HCT116 (cell line): ENCODE results near the gene ORC5. TPM values are rescaled to one million over a fixed set of nuclear protein-coding genes. Genes with fewer than 3 reads are reported as not detected.

Experiments
- ATAC-seq: fragments of 200-7000 bp; cut with Tn5 transposase; 2 replicates; pipeline ENCODE4 v1.9.1; 2020; ENCODE audit warnings: mild to moderate bottlenecking, moderate library complexity
- BruUV-seq: library from RNA; stranded (reverse); fragments of 400-500 nt; replicated peaks from 2 replicates; lab custom pipeline; 2021; lab: Mats Ljungman, UMichigan
- CTCF ChIA-PET: fragments of 300-600 bp; sonication (Branson Sonifier 250); formaldehyde crosslinking; loops from one replicate; lab custom pipeline; 2021; ENCODE audit warnings: antibody characterized with exemption; lab: Charles Lee
- POLR2A ChIA-PET: fragments of 300-600, 350-600 bp; sonication (Branson Sonifier 250); formaldehyde crosslinking; loops from one replicate; lab custom pipeline; 2021; ENCODE audit warnings: antibody characterized with exemption; lab: Charles Lee
- RAD21 ChIA-PET, 2 experiments: fragments of 300-600 bp; sonication (Branson Sonifier 250); formaldehyde crosslinking; loops; one replicate each; lab custom pipeline; 2023; ENCODE audit warnings: low total read pairs in 2 of 2; ENCODE audit not compliant: uncharacterized antibody in 2 of 2, unreplicated experiment in 2 of 2, low non-redundant PET in 1 of 2; lab: Charles Lee
- DNase-seq: peaks from one replicate; pipeline ENCODE4 v3.0.0-alpha.2; 2010; ENCODE audit warnings: low read depth, low spot score
- H2AFZ ChIP-seq: fragments of 200-600 bp; shearing (Covaris generic), sonication (generic); 2 replicates; pipeline ENCODE4 v1.6.1; 2017; ENCODE audit warnings: low read depth, mixed run types, mixed read lengths, antibody characterized with exemption, low read length; ENCODE audit not compliant: poor library complexity, severe bottlenecking
- H3K27ac ChIP-seq: 2 replicates; pipeline ENCODE4 v1.5.1; 2012; ENCODE audit warnings: low read depth, low read length
- H3K27me3 ChIP-seq: fragments of 200-600 bp; sonication (generic); 2 replicates; pipeline ENCODE4 v1.6.1; 2016; ENCODE audit warnings: mixed run types, low read length, mixed read lengths; ENCODE audit not compliant: insufficient read depth
- H3K36me3 ChIP-seq, 2 experiments: fragments of 200-500 bp in 1 of 2; fragments of 200-600 bp in 1 of 2; sonication (Bioruptor generic) in 1 of 2; sonication (generic) in 1 of 2; 2 replicates each; pipeline versions ENCODE4 v1.5.1 to v1.6.1; 2014 to 2016; ENCODE audit warnings: low read length in 2 of 2, inconsistent platforms in 1 of 2, mixed read lengths in 1 of 2, mixed run types in 1 of 2; ENCODE audit not compliant: insufficient read depth in 2 of 2, control insufficient read depth in 1 of 2
- H3K4me1 ChIP-seq, 2 experiments: fragments of 200-600 bp in 1 of 2; sonication (generic) in 1 of 2; 2 replicates each; pipeline versions ENCODE4 v1.5.1 to v1.6.1; 2012 to 2017; ENCODE audit warnings: low read length in 2 of 2, inconsistent platforms in 1 of 2, mild to moderate bottlenecking in 1 of 2, mixed read lengths in 1 of 2, mixed run types in 1 of 2, moderate library complexity in 1 of 2; ENCODE audit not compliant: insufficient read depth in 2 of 2, control insufficient read depth in 1 of 2
- H3K4me2 ChIP-seq: fragments of 200-600 bp; sonication (generic); 2 replicates; pipeline ENCODE4 v1.6.1; 2017; ENCODE audit warnings: mixed run types, low read length, mixed read lengths
- H3K4me3 ChIP-seq, 2 experiments: fragments of 200-600 bp in 1 of 2; sonication (generic) in 1 of 2; replicated peaks in 1 of 2; 2 replicates each; pipeline ENCODE4 v1.5.1; 2011 to 2016; ENCODE audit warnings: low read length in 2 of 2, control low read depth in 1 of 2, low read depth in 1 of 2, mild to moderate bottlenecking in 1 of 2, mixed read lengths in 1 of 2, mixed run types in 1 of 2
- H3K79me2 ChIP-seq: fragments of 200-600 bp; sonication (generic); 2 replicates; pipeline ENCODE4 v1.6.1; 2017; ENCODE audit warnings: mild to moderate bottlenecking, mixed run types, low read length, moderate library complexity, mixed read lengths; ENCODE audit not compliant: insufficient read depth
- H3K9ac ChIP-seq: fragments of 200-600 bp; sonication (generic); 2 replicates; pipeline ENCODE4 v1.6.1; 2016; ENCODE audit warnings: low read length, mixed read lengths
- H3K9me2 ChIP-seq: fragments of 200-600 bp; sonication (generic), shearing (Covaris generic); 2 replicates; pipeline ENCODE4 v1.6.1; 2017; ENCODE audit warnings: mixed run types, mild to moderate bottlenecking, moderate library complexity; ENCODE audit not compliant: insufficient read depth
- H3K9me3 ChIP-seq, 2 experiments: fragments of 200-500 bp in 1 of 2; fragments of 200-600 bp in 1 of 2; sonication (Bioruptor generic) in 1 of 2; sonication (generic) in 1 of 2; 2 replicates each; pipeline ENCODE4 v1.6.1; 2014 to 2017; ENCODE audit warnings: low read length in 2 of 2, mixed read lengths in 2 of 2, inconsistent platforms in 1 of 2, low read depth in 1 of 2, mild to moderate bottlenecking in 1 of 2, mixed run types in 1 of 2, moderate library complexity in 1 of 2; ENCODE audit not compliant: control insufficient read depth in 1 of 2, insufficient read depth in 1 of 2
- H4K20me1 ChIP-seq: fragments of 200-600 bp; sonication (generic), shearing (Covaris generic); 2 replicates; pipeline ENCODE4 v1.6.1; 2017; ENCODE audit warnings: mixed run types, mild to moderate bottlenecking, moderate library complexity; ENCODE audit not compliant: insufficient read depth
- CBX3 ChIP-seq: IDR thresholded peaks from 2 replicates; pipeline ENCODE4 v1.6.1; 2012; ENCODE audit warnings: low read depth
- CEBPB ChIP-seq: IDR thresholded peaks from 2 replicates; pipeline ENCODE4 v1.6.1; 2012; ENCODE audit warnings: low read depth
- EGR1 ChIP-seq: IDR thresholded peaks from 2 replicates; pipeline ENCODE4 v1.6.1; 2012; ENCODE audit warnings: low read depth
- ELF1 ChIP-seq: IDR thresholded peaks from 2 replicates; pipeline ENCODE4 v1.6.1; 2012; ENCODE audit warnings: low read depth, borderline replicate concordance
- EZH2phosphoT487 ChIP-seq: fragments of 200-600 bp; IDR thresholded peaks from 2 replicates; pipeline ENCODE4 v1.6.1; 2018; ENCODE audit warnings: antibody characterized with exemption, borderline replicate concordance
- FOSL1 ChIP-seq: IDR thresholded peaks from 2 replicates; pipeline ENCODE4 v1.6.1; 2012; ENCODE audit warnings: low read depth
- JUND ChIP-seq: IDR thresholded peaks from 2 replicates; pipeline ENCODE4 v1.6.1; 2012
- POLR2A ChIP-seq: IDR thresholded peaks from 2 replicates; pipeline ENCODE4 v1.7.0; 2011; ENCODE audit warnings: borderline replicate concordance; ENCODE audit not compliant: insufficient read depth, insufficient read length; ENCODE audit errors: extremely low read depth
- POLR2AphosphoS5 ChIP-seq: IDR thresholded peaks from 2 replicates; pipeline ENCODE4 v1.6.1; 2011; ENCODE audit warnings: mild to moderate bottlenecking, low read depth, low read length, moderate library complexity
- RAD21 ChIP-seq: IDR thresholded peaks from 2 replicates; pipeline ENCODE4 v1.6.1; 2012; ENCODE audit warnings: low read depth, mild to moderate bottlenecking
- SIN3A ChIP-seq: IDR thresholded peaks from 2 replicates; pipeline ENCODE4 v1.6.1; 2012; ENCODE audit warnings: low read depth
- SP1 ChIP-seq: IDR thresholded peaks from 2 replicates; pipeline ENCODE4 v1.6.1; 2012; ENCODE audit warnings: low read depth
- TCF7L2 ChIP-seq: IDR thresholded peaks from 2 replicates; pipeline ENCODE4 v1.7.0; 2011; ENCODE audit warnings: borderline replicate concordance, inconsistent platforms; ENCODE audit not compliant: insufficient read depth, insufficient read length; ENCODE audit errors: extremely low read depth
- ZFX ChIP-seq: fragments of 450-650 bp; IDR thresholded peaks from 2 replicates; pipeline ENCODE4 v1.6.1; 2017
- ZNF274 ChIP-seq: fragments of 200-500 bp; sonication (Bioruptor generic); IDR thresholded peaks from 2 replicates; pipeline ENCODE4 v1.6.1; 2014; ENCODE audit warnings: mild to moderate bottlenecking, low read depth, low read length, inconsistent platforms
- intact Hi-C: fragments of 100-400 bp; cut with micrococcal nuclease; formaldehyde crosslinking; loops from 2 replicates; pipeline ENCODE4 v1.10.0; 2022
- total RNA-seq: library from RNA; stranded (reverse); gene quantifications from one replicate; pipeline ENCODE4 v1.2.1, GENCODE V29; 2021; ENCODE audit not compliant: unreplicated experiment
- TF ChIP-seq, protein P1 (sequence below): IDR thresholded peaks from 2 replicates; pipeline ENCODE4 v1.6.1; 2011; ENCODE audit warnings: mild to moderate bottlenecking, low read length, moderate library complexity; ENCODE audit not compliant: insufficient replicate concordance; ENCODE audit errors: extremely low read depth
- TF ChIP-seq, protein P2 (sequence below): IDR thresholded peaks from 2 replicates; pipeline ENCODE4 v1.6.1; 2012; ENCODE audit warnings: low read depth
- TF ChIP-seq, protein P3 (sequence below), 3 experiments: fragments of 200-600 bp in 1 of 3; sonication (generic) in 1 of 3; IDR thresholded peaks in 2 of 3; conservative IDR thresholded peaks in 1 of 3; 2 replicates each; pipeline ENCODE4 v1.5.1; 2012 to 2017; ENCODE audit warnings: low read depth in 2 of 3, low read length in 2 of 3, antibody characterized with exemption in 1 of 3, borderline replicate concordance in 1 of 3, control low read depth in 1 of 3, mild to moderate bottlenecking in 1 of 3, mixed read lengths in 1 of 3, mixed run types in 1 of 3, moderate library complexity in 1 of 3; ENCODE audit not compliant: insufficient read depth in 1 of 3
- TF ChIP-seq, protein P4 (sequence below): IDR thresholded peaks from 2 replicates; pipeline ENCODE4 v1.6.1; 2012

ORC5 gene
- total RNA-seq, 1 experiment from 2014 or later = 30.2 TPM

DNA sequence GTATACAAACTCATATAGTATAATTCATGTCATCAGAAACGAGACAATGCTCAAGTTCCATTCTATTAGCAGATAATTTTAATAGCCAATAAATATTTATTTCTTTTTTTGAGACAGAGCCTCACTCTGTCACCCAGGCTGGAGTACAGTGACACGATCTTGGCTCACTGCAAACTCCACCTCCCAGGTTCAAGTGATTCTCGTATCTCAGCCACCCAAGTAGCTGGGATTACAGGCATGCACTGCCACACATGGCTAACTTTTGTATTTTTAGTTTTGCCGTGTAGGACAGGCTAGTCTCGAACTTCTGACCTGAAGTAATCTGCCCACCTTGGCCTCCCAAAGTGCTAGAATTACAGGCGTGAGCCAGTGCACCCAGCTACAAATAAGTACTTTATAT lies 45.7 kb downstream of the ORC5 start:
- no peaks in the 10 kb centered on the region for H3K9me2 ChIP-seq
- H4K20me1 ChIP-seq = peaks cover 6% of the 10 kb centered on the region; the same call in 1 of the 2 replicates
- H2AFZ ChIP-seq = no peak overlapping the region
- intact Hi-C loops = loop anchor here (5.0 to 10.0 kb wide), 2 partner anchors 635 to 867 kb away; partner anchors contain the start of gene PMPCB
- DNase-seq (no peak), ATAC-seq (no peak)
- H3K4me3 ChIP-seq = no peak overlapping the region
- no peaks in the 10 kb centered on the region for H3K27me3 ChIP-seq
- ChIA-PET CTCF (interaction anchor here (1.1 kb wide), 1 partner anchor 69 kb away, joined by 3 read pairs; no protein-coding TSS in a partner anchor), POLR2A (no interaction called here), RAD21 (no interaction called here)
- H3K9ac ChIP-seq = no peak overlapping the region
- H3K4me1 ChIP-seq = no peaks in the 10 kb centered on the region
- BruUV-seq = no TSS peak
- peaks cover 0 to 5% of the 10 kb centered on the region in 2 experiments; a peak in 3 of 4 replicates for H3K36me3 ChIP-seq
- no peak overlapping the region for H3K27ac ChIP-seq
- 0 out of 2 replicates have a peak, but pooled peaks cover 1% of the 10 kb centered on the region for H3K79me2 ChIP-seq
- H3K9me3 ChIP-seq = no peaks in the 10 kb centered on the region
- TF ChIP-seq CBX3 (no peak), ELF1 (no peak), POLR2AphosphoS5 (no peak), RAD21 (no peak), TCF7L2 (no peak), SIN3A (no peak), SP1 (no peak), JUND (no peak), FOSL1 (no peak), ZFX (no peak), ZNF274 (no peak), POLR2A (no peak), EZH2phosphoT487 (no peak), EGR1 (no peak), CEBPB (no peak)
- TF ChIP-seq, protein P1, sequence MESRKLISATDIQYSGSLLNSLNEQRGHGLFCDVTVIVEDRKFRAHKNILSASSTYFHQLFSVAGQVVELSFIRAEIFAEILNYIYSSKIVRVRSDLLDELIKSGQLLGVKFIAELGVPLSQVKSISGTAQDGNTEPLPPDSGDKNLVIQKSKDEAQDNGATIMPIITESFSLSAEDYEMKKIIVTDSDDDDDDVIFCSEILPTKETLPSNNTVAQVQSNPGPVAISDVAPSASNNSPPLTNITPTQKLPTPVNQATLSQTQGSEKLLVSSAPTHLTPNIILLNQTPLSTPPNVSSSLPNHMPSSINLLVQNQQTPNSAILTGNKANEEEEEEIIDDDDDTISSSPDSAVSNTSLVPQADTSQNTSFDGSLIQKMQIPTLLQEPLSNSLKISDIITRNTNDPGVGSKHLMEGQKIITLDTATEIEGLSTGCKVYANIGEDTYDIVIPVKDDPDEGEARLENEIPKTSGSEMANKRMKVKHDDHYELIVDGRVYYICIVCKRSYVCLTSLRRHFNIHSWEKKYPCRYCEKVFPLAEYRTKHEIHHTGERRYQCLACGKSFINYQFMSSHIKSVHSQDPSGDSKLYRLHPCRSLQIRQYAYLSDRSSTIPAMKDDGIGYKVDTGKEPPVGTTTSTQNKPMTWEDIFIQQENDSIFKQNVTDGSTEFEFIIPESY = no peak
- TF ChIP-seq, protein P2, sequence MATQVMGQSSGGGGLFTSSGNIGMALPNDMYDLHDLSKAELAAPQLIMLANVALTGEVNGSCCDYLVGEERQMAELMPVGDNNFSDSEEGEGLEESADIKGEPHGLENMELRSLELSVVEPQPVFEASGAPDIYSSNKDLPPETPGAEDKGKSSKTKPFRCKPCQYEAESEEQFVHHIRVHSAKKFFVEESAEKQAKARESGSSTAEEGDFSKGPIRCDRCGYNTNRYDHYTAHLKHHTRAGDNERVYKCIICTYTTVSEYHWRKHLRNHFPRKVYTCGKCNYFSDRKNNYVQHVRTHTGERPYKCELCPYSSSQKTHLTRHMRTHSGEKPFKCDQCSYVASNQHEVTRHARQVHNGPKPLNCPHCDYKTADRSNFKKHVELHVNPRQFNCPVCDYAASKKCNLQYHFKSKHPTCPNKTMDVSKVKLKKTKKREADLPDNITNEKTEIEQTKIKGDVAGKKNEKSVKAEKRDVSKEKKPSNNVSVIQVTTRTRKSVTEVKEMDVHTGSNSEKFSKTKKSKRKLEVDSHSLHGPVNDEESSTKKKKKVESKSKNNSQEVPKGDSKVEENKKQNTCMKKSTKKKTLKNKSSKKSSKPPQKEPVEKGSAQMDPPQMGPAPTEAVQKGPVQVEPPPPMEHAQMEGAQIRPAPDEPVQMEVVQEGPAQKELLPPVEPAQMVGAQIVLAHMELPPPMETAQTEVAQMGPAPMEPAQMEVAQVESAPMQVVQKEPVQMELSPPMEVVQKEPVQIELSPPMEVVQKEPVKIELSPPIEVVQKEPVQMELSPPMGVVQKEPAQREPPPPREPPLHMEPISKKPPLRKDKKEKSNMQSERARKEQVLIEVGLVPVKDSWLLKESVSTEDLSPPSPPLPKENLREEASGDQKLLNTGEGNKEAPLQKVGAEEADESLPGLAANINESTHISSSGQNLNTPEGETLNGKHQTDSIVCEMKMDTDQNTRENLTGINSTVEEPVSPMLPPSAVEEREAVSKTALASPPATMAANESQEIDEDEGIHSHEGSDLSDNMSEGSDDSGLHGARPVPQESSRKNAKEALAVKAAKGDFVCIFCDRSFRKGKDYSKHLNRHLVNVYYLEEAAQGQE = no peak
- TF ChIP-seq, protein P3, sequence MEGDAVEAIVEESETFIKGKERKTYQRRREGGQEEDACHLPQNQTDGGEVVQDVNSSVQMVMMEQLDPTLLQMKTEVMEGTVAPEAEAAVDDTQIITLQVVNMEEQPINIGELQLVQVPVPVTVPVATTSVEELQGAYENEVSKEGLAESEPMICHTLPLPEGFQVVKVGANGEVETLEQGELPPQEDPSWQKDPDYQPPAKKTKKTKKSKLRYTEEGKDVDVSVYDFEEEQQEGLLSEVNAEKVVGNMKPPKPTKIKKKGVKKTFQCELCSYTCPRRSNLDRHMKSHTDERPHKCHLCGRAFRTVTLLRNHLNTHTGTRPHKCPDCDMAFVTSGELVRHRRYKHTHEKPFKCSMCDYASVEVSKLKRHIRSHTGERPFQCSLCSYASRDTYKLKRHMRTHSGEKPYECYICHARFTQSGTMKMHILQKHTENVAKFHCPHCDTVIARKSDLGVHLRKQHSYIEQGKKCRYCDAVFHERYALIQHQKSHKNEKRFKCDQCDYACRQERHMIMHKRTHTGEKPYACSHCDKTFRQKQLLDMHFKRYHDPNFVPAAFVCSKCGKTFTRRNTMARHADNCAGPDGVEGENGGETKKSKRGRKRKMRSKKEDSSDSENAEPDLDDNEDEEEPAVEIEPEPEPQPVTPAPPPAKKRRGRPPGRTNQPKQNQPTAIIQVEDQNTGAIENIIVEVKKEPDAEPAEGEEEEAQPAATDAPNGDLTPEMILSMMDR (IDR thresholded peaks at IDR 0.05 in 2 of 3, conservative IDR thresholded peaks at IDR 0.05 in 1 of 3; ENCODE audit: borderline replicate concordance in 1 of 3, insufficient read depth in 1 of 3, low read depth in 2 of 3, low read length in 2 of 3) = no peak
- TF ChIP-seq, protein P4, sequence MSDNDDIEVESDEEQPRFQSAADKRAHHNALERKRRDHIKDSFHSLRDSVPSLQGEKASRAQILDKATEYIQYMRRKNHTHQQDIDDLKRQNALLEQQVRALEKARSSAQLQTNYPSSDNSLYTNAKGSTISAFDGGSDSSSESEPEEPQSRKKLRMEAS = no peak
- H3K4me2 ChIP-seq = no peak overlapping the region
